ENCODE results near the gene ERICH6.

The ERICH6 gene

GRCh38 chr3:150613034-150613433 is 90.7 kb downstream of the ERICH6 start:
- DNase-seq (ENCODE audit: low read depth) = no peak

- no peak for DNase-seq (ENCODE audit: low read depth)
Measured at GRCh38 chr3:150612494-150612893, 91.2 kb downstream of the ERICH6 start.

GRCh38 chr3:150611666-150612065 is 92.1 kb downstream of the ERICH6 start:
- DNase-seq (ENCODE audit: low read depth) = no peak

GRCh38 chr3:150610785-150611184 is 92.9 kb downstream of the ERICH6 start:
- DNase-seq (ENCODE audit: low read depth) = no peak

- DNase-seq (ENCODE audit: low read depth) = no peak
Measured at GRCh38 chr3:150609988-150610387, 93.7 kb downstream of the ERICH6 start.

Measured in activated gamma-delta T cell treated with anti-CD3 and anti-CD28 coated beads, Interleukin-2, amount 50 U/mL, for 16 hours (primary cell).